Skin epidermis (tissue), 12 donors: ENCODE results near the gene DMRTA2.
"Not testable (repeated sequence)": the region's sequence is repeated elsewhere in the genome, so short reads cannot be mapped to it uniquely, and the experiment has no call there.

Source experiments
- H3K27ac ChIP-seq, 21 experiments: fragments of 200-600 bp; sonication (generic) in 11 of 21; one replicate each; pipeline ENCODE4 v1.5.0; 2020; ENCODE audit warnings: mild to moderate bottlenecking in 3 of 21, inconsistent platforms in 2 of 21, moderate library complexity in 2 of 21
- H3K4me3 ChIP-seq, 7 experiments: fragments of 200-600 bp; sonication (generic) in 2 of 7; one replicate each; pipeline ENCODE4 v1.5.0; 2020; ENCODE audit warnings: inconsistent platforms in 2 of 7, mild to moderate bottlenecking in 2 of 7, moderate library complexity in 1 of 7

The DMRTA2 gene

GRCh38 chr1:50412813-50413476, 10.3 kb downstream of the DMRTA2 start:
- Histone ChIP-seq H3K27ac (no peak overlapping the region), H3K4me3 (no peak overlapping the region)

- H3K4me3 ChIP-seq = no peak overlapping the region
- H3K27ac ChIP-seq = no peak overlapping the region
Measured at GRCh38 chr1:50405814-50406213, 17.4 kb downstream of the DMRTA2 start.

GRCh38 chr1:50393522-50394120, 29.6 kb downstream of the DMRTA2 start:
- Histone ChIP-seq H3K27ac (no peak overlapping the region), H3K4me3 (no peak overlapping the region)

GRCh38 chr1:50381551-50381950, 41.7 kb downstream of the DMRTA2 start:
- not testable (repeated sequence) for H3K27ac ChIP-seq

GRCh38 chr1:50378770-50379169, 44.5 kb downstream of the DMRTA2 start:
- H3K4me3 ChIP-seq = no peak overlapping the region
- H3K27ac ChIP-seq = no peak overlapping the region

More at GRCh38 chr1:50381551-50381950, 41.7 kb downstream of the DMRTA2 start:
- not testable (repeated sequence) for H3K4me3 ChIP-seq

GRCh38 chr1:50373532-50373931, 49.7 kb downstream of the DMRTA2 start:
- no peak overlapping the region for H3K4me3 ChIP-seq
- H3K27ac ChIP-seq = no peak overlapping the region

GRCh38 chr1:50371749-50372148, 51.5 kb downstream of the DMRTA2 start:
- Histone ChIP-seq H3K27ac (no peak overlapping the region), H3K4me3 (no peak overlapping the region)

- H3K4me3 ChIP-seq = no peak overlapping the region
- H3K27ac ChIP-seq = no peak overlapping the region
Measured at GRCh38 chr1:50369830-50370229, 53.4 kb downstream of the DMRTA2 start.

- H3K4me3 ChIP-seq = no peak overlapping the region
- no peak overlapping the region for H3K27ac ChIP-seq
Measured at GRCh38 chr1:50369008-50369634, 54.1 kb downstream of the DMRTA2 start.

GRCh38 chr1:50368179-50369007, 54.9 kb downstream of the DMRTA2 start:
- no peak overlapping the region for H3K4me3 ChIP-seq
- H3K27ac ChIP-seq = no peak overlapping the region
